ENCODE measurements around the gene HENMT1. TPM values are rescaled to one million over a fixed set of nuclear protein-coding genes. Genes with fewer than 3 reads are reported as not detected.
A peak's percentile ranks its signal among the peaks of the same experiment; 100 is the strongest.

HENMT1 gene
- total and polyA plus RNA-seq, 12 donors, result 0.36 to 3.0 (median 1.1) TPM

- 47 to 60% methylated on average over 2 of the region's 2 CpGs for WGBS, 2 donors
- TF ChIP-seq CTCF (IDR thresholded peaks at IDR 0.05), result no peak
Observed at GRCh38 chr1:108615544-108615943, 45.3 kb downstream of the HENMT1 start.

GRCh38 chr1:108612496-108612895, 48.4 kb downstream of the HENMT1 start:
- H3K9me3 ChIP-seq, result no peaks in the 10 kb centered on the region
- H3K27me3 ChIP-seq, result no peaks in the 10 kb centered on the region
- H3K4me3 ChIP-seq, result no peak overlapping the region
- 77 to 91% methylated on average over 5 of the region's 5 CpGs for WGBS, 2 donors
- peaks cover 0 to 59% (median 5%) of the 10 kb centered on the region in 9 donors for H3K36me3 ChIP-seq
- H3K27ac ChIP-seq, result peak overlapping the region in 1 of 10 donors; percentile 8
- DNase-seq, result no peak
- no peak for TF ChIP-seq CTCF (IDR thresholded peaks at IDR 0.05)
- intact Hi-C loops (cut with DNase I), result loop anchor here in 1 of 10 donors (5.0 kb wide), 1 partner anchor 50 kb away; the partner anchor contains the start of gene EEIG2
- peaks cover 0 to 36% (median 25%) of the 10 kb centered on the region in 9 donors for H3K4me1 ChIP-seq
- ATAC-seq, result no peak

More at GRCh38 chr1:108615544-108615943, 45.3 kb downstream of the HENMT1 start:
- no peaks in the 10 kb centered on the region for H3K27me3 ChIP-seq
- H3K27ac ChIP-seq, result no peak overlapping the region
- peaks cover 0 to 69% (median 5%) of the 10 kb centered on the region in 9 donors for H3K36me3 ChIP-seq
- intact Hi-C loops (cut with DNase I), result no loop called here
- DNase-seq, result no peak
- H3K9me3 ChIP-seq, result no peaks in the 10 kb centered on the region
- ATAC-seq, result no peak
- no peak overlapping the region for H3K4me3 ChIP-seq
- H3K4me1 ChIP-seq, result peaks cover 0 to 16% (median 9%) of the 10 kb centered on the region in 9 donors

GRCh38 chr1:108611984-108612383, 48.9 kb downstream of the HENMT1 start:
- Histone ChIP-seq H3K36me3 (peaks cover 0 to 64% (median 5%) of the 10 kb centered on the region in 9 donors), H3K27ac (peak overlapping the region in 4 of 10 donors; percentile 3 to 64 (median 12)), H3K27me3 (no peaks in the 10 kb centered on the region), H3K4me3 (no peak overlapping the region), H3K9me3 (no peaks in the 10 kb centered on the region), H3K4me1 (peaks cover 0 to 36% (median 25%) of the 10 kb centered on the region in 9 donors)
- TF ChIP-seq CTCF (IDR thresholded peaks at IDR 0.05), result no peak
- ATAC-seq (peak in 2 of 8 donors; percentile 65 to 69), DNase-seq (no peak)
- WGBS, 2 donors, result 35 to 60% methylated on average over 4 of the region's 4 CpGs
- intact Hi-C loops (cut with DNase I), result loop anchor here in 1 of 10 donors (5.0 kb wide), 1 partner anchor 50 kb away; the partner anchor contains the start of gene EEIG2

- Histone ChIP-seq H3K9me3 (no peaks in the 10 kb centered on the region), H3K4me3 (peak overlapping the region in 1 of 10 donors; percentile 17), H3K36me3 (peaks cover 0 to 54% (median 5%) of the 10 kb centered on the region in 9 donors), H3K27me3 (no peaks in the 10 kb centered on the region), H3K27ac (peak overlapping the region in 9 of 10 donors; percentile 5 to 72 (median 54)), H3K4me1 (peaks cover 0 to 36% (median 25%) of the 10 kb centered on the region in 9 donors)
- 21 to 32% methylated on average over 2 of the region's 2 CpGs for WGBS, 2 donors
- ATAC-seq (peak; percentile 50 to 92 (median 82)), DNase-seq (peak in 1 of 2 donors; percentile 15)
- intact Hi-C loops (cut with DNase I), result loop anchor here in 1 of 10 donors (5.0 kb wide), 1 partner anchor 48 kb away; the partner anchor contains the start of gene EEIG2
- TF ChIP-seq CTCF (IDR thresholded peaks at IDR 0.05), result no peak
Observed at GRCh38 chr1:108610073-108610472, 50.8 kb downstream of the HENMT1 start.

Measured in heart right ventricle (tissue), 16 donors.